NT2/D1 (cell line): ENCODE data around the gene TTC21A.

Experiments used
- DNase-seq: peaks from one replicate; pipeline ENCODE4 v3.0.0-alpha.2; 2011; ENCODE audit warnings: low read depth, low spot score
- H3K27me3 ChIP-seq: 2 replicates; pipeline ENCODE4 v1.6.0; 2011; ENCODE audit warnings: mild to moderate bottlenecking; ENCODE audit not compliant: insufficient read length, insufficient read depth
- H3K36me3 ChIP-seq: 2 replicates; pipeline ENCODE4 v1.6.1; 2011; ENCODE audit warnings: mild to moderate bottlenecking, low read length, mixed read lengths; ENCODE audit not compliant: insufficient read depth, insufficient read length
- H3K4me1 ChIP-seq: 2 replicates; pipeline ENCODE4 v1.5.1; 2011; ENCODE audit not compliant: insufficient read depth, insufficient read length
- H3K4me3 ChIP-seq: 2 replicates; pipeline ENCODE4 v1.5.1; 2011; ENCODE audit warnings: low read depth; ENCODE audit not compliant: insufficient read length
- H3K9ac ChIP-seq: 2 replicates; pipeline ENCODE4 v1.6.0; 2011; ENCODE audit warnings: low read depth; ENCODE audit not compliant: insufficient read length
- H3K9me3 ChIP-seq: 2 replicates; pipeline ENCODE4 v1.5.1; 2011; ENCODE audit warnings: mild to moderate bottlenecking, low read length; ENCODE audit not compliant: insufficient read depth
- SUZ12 ChIP-seq: IDR thresholded peaks from 2 replicates; pipeline ENCODE4 v1.6.1; 2011; ENCODE audit not compliant: insufficient read length, insufficient read depth; ENCODE audit errors: extremely low read depth
- YY1 ChIP-seq: IDR thresholded peaks from 2 replicates; pipeline ENCODE4 v1.6.1; 2011; ENCODE audit not compliant: insufficient read length, insufficient read depth
- ZNF274 ChIP-seq: IDR thresholded peaks from 2 replicates; pipeline ENCODE4 v1.6.1; 2011; ENCODE audit warnings: mild to moderate bottlenecking, low read depth, low read length

Gene TTC21A

GRCh38 chr3:39135170-39135805, 27.8 kb downstream of the TTC21A start:
- Histone ChIP-seq H3K9ac (no peak overlapping the region), H3K36me3 (peaks cover 8% of the 10 kb centered on the region), H3K4me1 (no peaks in the 10 kb centered on the region), H3K9me3 (no peaks in the 10 kb centered on the region), H3K4me3 (no peak overlapping the region), H3K27me3 (no peaks in the 10 kb centered on the region)
- TF ChIP-seq ZNF274 (no peak), YY1 (no peak), SUZ12 (no peak)
- no peak for DNase-seq

DNA sequence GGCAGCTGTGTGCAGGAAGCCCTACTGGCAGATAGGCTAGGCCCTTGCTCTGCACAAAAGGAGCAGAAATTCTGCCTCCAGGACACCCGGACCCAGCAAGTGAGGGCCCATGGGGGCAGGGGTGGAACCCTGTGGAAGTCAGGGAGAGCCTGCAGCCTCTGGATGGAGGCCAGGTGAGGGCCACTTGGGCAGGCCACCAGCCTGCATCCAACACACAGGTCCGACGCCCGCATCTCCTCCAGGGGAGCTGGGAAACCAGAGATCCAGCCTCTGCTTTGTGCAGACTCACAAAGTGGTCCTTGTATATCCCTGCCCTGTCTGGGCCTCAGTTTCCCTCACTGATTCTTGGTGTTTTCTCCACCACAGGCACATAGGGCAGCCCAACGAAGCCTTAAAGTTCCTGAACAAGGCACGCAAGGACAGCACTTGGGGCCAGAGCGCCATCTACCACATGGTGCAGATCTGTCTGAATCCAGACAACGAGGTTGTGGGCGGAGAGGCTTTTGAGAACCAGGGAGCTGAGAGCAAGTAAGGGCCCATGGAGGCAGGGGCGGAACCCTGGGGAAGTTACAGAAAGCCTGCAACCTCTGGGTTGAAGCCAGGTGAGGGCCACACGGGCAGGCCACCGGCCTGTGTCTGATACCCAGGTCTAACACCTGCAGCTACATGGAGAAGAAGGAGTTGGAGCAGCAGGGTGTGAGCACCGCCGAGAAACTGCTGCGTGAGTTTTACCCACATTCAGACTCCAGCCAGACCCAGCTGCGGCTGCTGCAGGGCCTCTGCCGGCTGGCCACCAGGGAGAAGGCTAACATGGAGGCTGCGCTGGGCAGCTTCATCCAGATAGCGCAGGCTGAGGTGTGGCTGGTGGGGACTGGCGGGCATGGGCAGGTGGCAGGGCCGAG, 29.3 kb downstream of the TTC21A start:
- TF ChIP-seq ZNF274 (no peak), SUZ12 (no peak), YY1 (no peak)
- Histone ChIP-seq H3K9me3 (no peaks in the 10 kb centered on the region), H3K4me1 (no peaks in the 10 kb centered on the region), H3K9ac (no peak overlapping the region), H3K36me3 (peaks cover 23% of the 10 kb centered on the region), H3K27me3 (no peaks in the 10 kb centered on the region), H3K4me3 (no peak overlapping the region)
- no peak for DNase-seq

DNA sequence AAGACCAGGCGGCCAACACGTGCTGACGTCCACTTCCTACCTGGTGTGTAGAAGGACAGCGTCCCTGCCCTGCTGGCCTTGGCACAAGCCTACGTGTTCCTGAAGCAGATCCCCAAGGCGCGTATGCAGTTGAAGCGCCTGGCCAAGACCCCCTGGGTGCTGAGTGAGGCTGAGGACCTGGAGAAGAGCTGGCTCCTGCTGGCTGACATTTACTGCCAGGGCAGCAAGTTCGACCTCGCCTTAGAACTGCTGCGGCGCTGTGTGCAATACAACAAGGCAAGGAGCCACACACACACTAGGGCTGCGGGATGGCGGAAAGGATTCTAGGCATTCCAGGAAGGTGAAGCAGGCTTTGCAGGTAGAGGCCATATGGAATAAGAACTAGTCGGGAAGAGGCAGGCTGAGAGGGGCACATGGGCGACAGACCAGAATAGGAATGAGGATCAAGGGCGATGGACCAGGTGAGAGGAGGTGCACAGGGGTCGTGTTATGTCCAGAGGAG, 30.0 kb downstream of the TTC21A start:
- no peaks in the 10 kb centered on the region for H3K27me3 ChIP-seq
- DNase-seq: no peak
- TF ChIP-seq SUZ12: no peak
- TF ChIP-seq YY1: no peak
- TF ChIP-seq ZNF274: no peak
- H3K4me1 ChIP-seq: no peaks in the 10 kb centered on the region
- H3K9me3 ChIP-seq: no peaks in the 10 kb centered on the region
- H3K36me3 ChIP-seq: peaks cover 30% of the 10 kb centered on the region
- H3K9ac ChIP-seq: no peak overlapping the region
- H3K4me3 ChIP-seq: no peak overlapping the region

GRCh38 chr3:39137991-39138803, 30.7 kb downstream of the TTC21A start:
- no peak for TF ChIP-seq YY1
- TF ChIP-seq SUZ12: no peak
- no peak for TF ChIP-seq ZNF274
- Histone ChIP-seq H3K27me3 (no peaks in the 10 kb centered on the region), H3K9me3 (no peaks in the 10 kb centered on the region), H3K36me3 (peaks cover 37% of the 10 kb centered on the region), H3K4me3 (no peak overlapping the region), H3K9ac (no peak overlapping the region), H3K4me1 (no peaks in the 10 kb centered on the region)
- DNase-seq: no peak

GRCh38 chr3:39138804-39139415, 31.4 kb downstream of the TTC21A start:
- H3K4me3 ChIP-seq: no peak overlapping the region
- no peaks in the 10 kb centered on the region for H3K4me1 ChIP-seq
- H3K9me3 ChIP-seq: no peaks in the 10 kb centered on the region
- H3K9ac ChIP-seq: no peak overlapping the region
- TF ChIP-seq ZNF274: no peak
- no peak for TF ChIP-seq YY1
- TF ChIP-seq SUZ12: no peak
- peaks cover 45% of the 10 kb centered on the region for H3K36me3 ChIP-seq
- no peak for DNase-seq
- H3K27me3 ChIP-seq: no peaks in the 10 kb centered on the region

- Histone ChIP-seq H3K27me3 (no peaks in the 10 kb centered on the region), H3K36me3 (peaks cover 50% of the 10 kb centered on the region), H3K4me3 (no peak overlapping the region), H3K9me3 (no peaks in the 10 kb centered on the region), H3K9ac (no peak overlapping the region), H3K4me1 (no peaks in the 10 kb centered on the region)
- DNase-seq: no peak
- TF ChIP-seq ZNF274 (no peak), SUZ12 (no peak), YY1 (no peak)
These were observed 32.0 kb downstream of the TTC21A start for GRCh38 chr3:39139442-39139841.
